Endodermal cell (in vitro differentiated cells): ENCODE measurements around the gene SEMA4G. TPM values are rescaled to one million over a fixed set of nuclear protein-coding genes. Genes with fewer than 3 reads are reported as not detected.

Experiments used
- DNase-seq: peaks from one replicate; pipeline ENCODE4 v3.0.0-alpha.2; 2017
- H3K27ac ChIP-seq: 2 replicates; pipeline ENCODE4 v1.5.1; 2013; ENCODE audit warnings: mild to moderate bottlenecking, low read depth, low read length, moderate library complexity
- H3K27me3 ChIP-seq: 2 replicates; pipeline ENCODE4 v1.6.1; 2013; ENCODE audit warnings: mild to moderate bottlenecking, low read length, moderate library complexity; ENCODE audit not compliant: insufficient read depth, control insufficient read depth, poor library complexity, severe bottlenecking
- H3K36me3 ChIP-seq: 2 replicates; pipeline ENCODE4 v1.7.0; 2013; ENCODE audit warnings: mild to moderate bottlenecking, low read length, moderate library complexity; ENCODE audit not compliant: control insufficient read depth, insufficient read depth
- H3K4me1 ChIP-seq: one replicate; pipeline ENCODE4 v1.7.0; 2013; ENCODE audit warnings: low read length; ENCODE audit not compliant: control insufficient read depth, insufficient read depth
- H3K4me3 ChIP-seq: 2 replicates; pipeline ENCODE4 v1.5.1; 2013; ENCODE audit warnings: mild to moderate bottlenecking, low read length, moderate library complexity
- H3K9ac ChIP-seq: 2 replicates; pipeline ENCODE4 v1.6.1; 2013; ENCODE audit warnings: mild to moderate bottlenecking, low read length, moderate library complexity; ENCODE audit not compliant: poor library complexity, severe bottlenecking; ENCODE audit errors: extremely low read depth
- H3K9me3 ChIP-seq: 2 replicates; pipeline ENCODE4 v1.6.1; 2013; ENCODE audit warnings: mild to moderate bottlenecking, low read length, moderate library complexity; ENCODE audit not compliant: control insufficient read depth
- H3K27ac Mint-ChIP-seq: 2 replicates; pipeline ENCODE4 v1.8.0; 2020; ENCODE audit warnings: mixed read lengths
- H3K27me3 Mint-ChIP-seq: 2 replicates; pipeline ENCODE4 v1.8.0; 2021; ENCODE audit warnings: mild to moderate bottlenecking, mixed read lengths; ENCODE audit not compliant: insufficient read depth
- H3K36me3 Mint-ChIP-seq: 2 replicates; pipeline ENCODE4 v1.8.0; 2020; ENCODE audit warnings: low read depth, mixed read lengths
- H3K4me1 Mint-ChIP-seq: 2 replicates; pipeline ENCODE4 v1.8.0; 2020; ENCODE audit warnings: mixed read lengths
- H3K4me3 Mint-ChIP-seq: 2 replicates; pipeline ENCODE4 v1.8.0; 2020; ENCODE audit warnings: mild to moderate bottlenecking, moderate library complexity, mixed read lengths
- H3K9me3 Mint-ChIP-seq: 2 replicates; pipeline ENCODE4 v1.8.0; 2020; ENCODE audit warnings: mild to moderate bottlenecking, mixed read lengths
- WGBS, 2 experiments: methylation state at CpG; one replicate each; pipeline versions ENCODE4 v1.1.5 to v1.1.7; 2013; ENCODE audit warnings: missing lambda C conversion rate in 2 of 2, mixed read lengths in 1 of 2; ENCODE audit not compliant: insufficient coverage in 1 of 2, insufficient read length in 1 of 2; 5-methylcytosine and 5-hydroxymethylcytosine counted together
- total RNA-seq, 2 donors: library from RNA; stranded (reverse); fragmentation: NEBNext Ultra II Directional in 1 of 2; extraction: Animal tissue kit (Norgen Biotek cat#: 25700) in 1 of 2; gene quantifications; 2 replicates in 1 of 2; 3 replicates in 1 of 2; pipeline ENCODE4 v1.2.1, GENCODE V29; 2021
- TF ChIP-seq, protein P1 (sequence below): fragments of 200-600 bp; sonication (generic); conservative IDR thresholded peaks from 2 replicates; pipeline ENCODE4 v1.5.0; 2021; ENCODE audit warnings: antibody characterized with exemption, mild to moderate bottlenecking

Gene SEMA4G
- total RNA-seq, 2 donors from 2014 or later, result 20.1 to 36.6 TPM

DNA sequence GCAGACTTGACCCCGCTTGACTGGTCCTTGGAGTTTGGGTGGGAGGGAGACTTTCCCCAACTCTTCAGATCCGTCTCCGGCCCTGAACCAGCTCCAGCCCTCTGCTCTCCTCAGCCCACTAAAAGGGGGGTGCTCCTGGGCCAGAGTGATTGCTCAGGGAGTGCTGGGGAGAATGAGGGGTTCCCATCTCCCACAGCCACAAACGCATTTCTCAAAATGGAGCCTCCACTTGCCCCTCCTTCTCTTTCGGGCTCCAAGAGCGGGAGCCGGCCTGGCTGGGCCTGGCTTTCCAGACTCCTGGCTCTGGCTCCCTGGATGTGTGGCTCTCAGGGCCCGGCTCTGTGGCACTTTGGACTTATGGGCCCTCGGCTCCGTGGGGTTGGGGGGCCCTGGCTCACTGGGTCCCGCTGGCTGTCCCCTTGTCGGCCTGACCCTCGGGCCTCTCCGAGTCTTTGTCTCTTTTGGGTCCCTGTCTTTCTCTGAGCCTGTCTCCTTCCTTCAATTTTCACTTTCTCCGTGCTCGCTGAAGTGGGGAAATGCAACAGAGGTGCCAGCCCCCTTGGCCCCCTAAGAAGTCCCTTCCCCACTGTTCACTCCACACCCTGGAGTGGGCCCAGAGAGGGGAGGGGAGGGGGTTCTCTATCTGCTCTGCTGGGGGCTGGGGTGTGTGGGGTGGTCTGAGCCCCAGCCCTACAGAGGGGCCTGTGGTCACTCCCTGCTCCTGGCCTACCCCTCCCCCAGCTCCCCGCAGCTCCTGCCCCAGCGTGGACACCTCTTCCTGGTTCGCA is 31.0 kb downstream of the SEMA4G start:
- peaks cover 25% of the 10 kb centered on the region for H3K4me1 Mint-ChIP-seq
- Histone ChIP-seq H3K9ac (peak overlapping the region; percentile 77), H3K27ac (peak overlapping the region; percentile 71), H3K27me3 (no peaks in the 10 kb centered on the region), H3K9me3 (no peaks in the 10 kb centered on the region), H3K36me3 (peaks cover 29% of the 10 kb centered on the region), H3K4me3 (peak overlapping the region; percentile 95), H3K4me1 (peaks cover 3% of the 10 kb centered on the region)
- no peaks in the 10 kb centered on the region for H3K9me3 Mint-ChIP-seq
- peak overlapping the region; percentile 67 for H3K4me3 Mint-ChIP-seq
- no peaks in the 10 kb centered on the region for H3K27me3 Mint-ChIP-seq
- peak; percentile 77 for DNase-seq
- TF ChIP-seq, protein P1, sequence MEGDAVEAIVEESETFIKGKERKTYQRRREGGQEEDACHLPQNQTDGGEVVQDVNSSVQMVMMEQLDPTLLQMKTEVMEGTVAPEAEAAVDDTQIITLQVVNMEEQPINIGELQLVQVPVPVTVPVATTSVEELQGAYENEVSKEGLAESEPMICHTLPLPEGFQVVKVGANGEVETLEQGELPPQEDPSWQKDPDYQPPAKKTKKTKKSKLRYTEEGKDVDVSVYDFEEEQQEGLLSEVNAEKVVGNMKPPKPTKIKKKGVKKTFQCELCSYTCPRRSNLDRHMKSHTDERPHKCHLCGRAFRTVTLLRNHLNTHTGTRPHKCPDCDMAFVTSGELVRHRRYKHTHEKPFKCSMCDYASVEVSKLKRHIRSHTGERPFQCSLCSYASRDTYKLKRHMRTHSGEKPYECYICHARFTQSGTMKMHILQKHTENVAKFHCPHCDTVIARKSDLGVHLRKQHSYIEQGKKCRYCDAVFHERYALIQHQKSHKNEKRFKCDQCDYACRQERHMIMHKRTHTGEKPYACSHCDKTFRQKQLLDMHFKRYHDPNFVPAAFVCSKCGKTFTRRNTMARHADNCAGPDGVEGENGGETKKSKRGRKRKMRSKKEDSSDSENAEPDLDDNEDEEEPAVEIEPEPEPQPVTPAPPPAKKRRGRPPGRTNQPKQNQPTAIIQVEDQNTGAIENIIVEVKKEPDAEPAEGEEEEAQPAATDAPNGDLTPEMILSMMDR, result no peak
- H3K27ac Mint-ChIP-seq, result peak overlapping the region; percentile 93
- 9 to 16% methylated on average over 7 to 19 of the region's 19 CpGs for WGBS, 2 experiments
- peaks cover 16% of the 10 kb centered on the region for H3K36me3 Mint-ChIP-seq

DNA sequence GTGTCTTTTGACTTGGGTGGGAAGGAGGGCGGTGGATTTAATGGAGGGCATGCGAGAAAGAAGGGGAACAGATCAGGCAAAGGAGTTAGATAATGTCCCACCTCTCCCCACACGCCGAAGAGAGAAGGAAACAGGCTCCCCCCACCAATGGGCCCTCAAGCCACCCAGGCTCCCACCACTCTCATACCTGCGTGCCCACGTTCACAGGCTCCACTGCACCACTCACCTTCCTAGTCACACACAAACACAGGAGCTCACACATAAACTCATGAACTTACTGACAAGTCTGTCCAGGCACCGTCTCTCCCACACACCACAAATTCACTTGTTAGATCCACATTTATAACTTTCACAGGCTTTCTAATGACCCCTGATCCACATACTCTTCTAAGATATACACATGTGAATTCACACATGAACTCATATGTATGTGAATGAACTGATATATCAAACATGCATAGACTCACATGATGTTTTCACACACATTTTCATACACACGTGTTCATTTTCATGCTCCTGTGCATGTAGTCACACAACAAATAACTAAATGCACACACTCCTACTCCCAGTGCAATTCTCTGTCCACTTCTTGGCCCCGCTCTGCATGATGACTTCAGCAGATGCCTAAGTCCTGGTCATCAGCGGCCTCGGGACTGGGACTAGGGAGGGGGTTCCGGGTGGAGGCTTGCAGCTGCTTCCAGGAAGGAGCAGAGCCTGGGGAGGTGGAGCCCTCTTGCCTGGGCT is 31.8 kb downstream of the SEMA4G start:
- peaks cover 23% of the 10 kb centered on the region for H3K36me3 Mint-ChIP-seq
- H3K27me3 ChIP-seq, result no peaks in the 10 kb centered on the region
- H3K27ac Mint-ChIP-seq, result peak overlapping the region; percentile 20
- H3K4me1 Mint-ChIP-seq, result peaks cover 18% of the 10 kb centered on the region
- H3K9me3 ChIP-seq, result no peaks in the 10 kb centered on the region
- H3K9ac ChIP-seq, result peak overlapping the region; percentile 77
- H3K4me3 ChIP-seq, result peak overlapping the region; percentile 95
- TF ChIP-seq, protein P1, result no peak
- WGBS, 2 experiments, result 82 to 83% methylated on average over 5 to 12 of the region's 12 CpGs
- H3K4me1 ChIP-seq, result peaks cover 3% of the 10 kb centered on the region
- H3K36me3 ChIP-seq, result peaks cover 36% of the 10 kb centered on the region
- peak; percentile 62 for DNase-seq
- no peaks in the 10 kb centered on the region for H3K9me3 Mint-ChIP-seq
- H3K27me3 Mint-ChIP-seq, result no peaks in the 10 kb centered on the region
- peak overlapping the region; percentile 67 for H3K4me3 Mint-ChIP-seq
- H3K27ac ChIP-seq, result no peak overlapping the region

DNA sequence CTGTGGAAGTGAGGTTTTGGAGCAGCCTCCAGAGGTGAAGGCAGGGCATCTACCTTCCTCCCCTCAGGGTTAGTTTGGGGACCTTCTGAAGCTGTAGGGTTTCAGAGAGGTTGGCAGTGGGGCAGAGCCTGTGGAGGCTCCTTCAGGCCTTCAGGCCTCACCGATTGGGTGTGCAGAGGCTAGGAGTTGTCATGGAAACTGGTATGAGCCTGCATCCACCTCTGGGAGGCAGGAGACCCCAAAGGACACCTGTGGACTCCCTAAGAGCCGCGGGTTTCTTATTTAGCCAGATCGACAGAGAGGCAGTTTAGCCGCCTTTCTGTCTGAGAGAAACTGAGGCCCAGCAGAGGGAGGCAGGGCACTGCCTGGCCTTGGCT is 32.3 kb downstream of the SEMA4G start:
- Mint-ChIP-seq H3K4me1 (peaks cover 13% of the 10 kb centered on the region), H3K27ac (no peak overlapping the region), H3K9me3 (no peaks in the 10 kb centered on the region), H3K36me3 (peaks cover 26% of the 10 kb centered on the region), H3K4me3 (peak overlapping the region; percentile 67), H3K27me3 (no peaks in the 10 kb centered on the region)
- H3K36me3 ChIP-seq, result peaks cover 41% of the 10 kb centered on the region
- no peak overlapping the region for H3K4me3 ChIP-seq
- no peak for DNase-seq
- TF ChIP-seq, protein P1, result no peak
- H3K27ac ChIP-seq, result no peak overlapping the region
- no peak overlapping the region for H3K9ac ChIP-seq
- no peaks in the 10 kb centered on the region for H3K9me3 ChIP-seq
- H3K27me3 ChIP-seq, result no peaks in the 10 kb centered on the region
- no peaks in the 10 kb centered on the region for H3K4me1 ChIP-seq
- 85 to 94% methylated on average over 5 of the region's 5 CpGs for WGBS, 2 experiments
